ENCODE data around the gene ELF1.
"Not testable (repeated sequence)": the region's sequence is repeated elsewhere in the genome, so short reads cannot be mapped to it uniquely, and the experiment has no call there.

DNA sequence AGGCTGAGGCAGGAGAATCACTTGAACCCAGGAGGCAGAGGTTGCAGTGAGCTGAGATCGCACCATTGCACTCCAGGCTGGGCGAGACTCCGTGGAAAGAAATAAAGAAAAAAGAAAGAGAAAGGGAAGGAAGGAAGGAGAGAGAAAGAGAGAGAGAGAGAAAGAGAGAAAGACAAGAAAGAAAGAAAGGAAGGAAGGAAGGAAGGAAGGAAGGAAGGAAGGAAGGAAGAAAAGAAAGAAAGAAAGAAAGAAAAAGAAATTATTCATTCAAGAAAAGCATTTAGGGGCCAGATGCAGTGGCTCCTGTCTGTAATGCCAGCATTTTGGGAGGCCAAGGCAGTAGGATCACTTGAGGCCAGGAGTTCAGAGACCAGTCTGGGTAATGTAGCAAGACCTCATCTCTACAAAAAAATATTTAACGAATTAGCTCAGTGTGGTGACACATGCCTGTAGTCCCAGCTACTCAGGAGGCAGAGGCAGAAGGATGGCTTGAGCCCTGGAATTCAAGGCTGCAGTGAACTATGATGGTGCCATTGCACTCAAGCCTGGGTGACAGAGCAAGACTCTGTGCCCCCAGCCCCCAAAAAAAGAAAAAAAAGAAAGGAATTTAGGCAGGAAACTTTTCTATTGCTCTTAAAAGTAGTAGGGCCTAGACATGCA, 109.4 kb downstream of the ELF1 start:
- TF ChIP-seq RFX5 (IDR thresholded peaks at IDR 0.05; ENCODE audit: low read depth, low read length); RAD21 (IDR thresholded peaks at IDR 0.05; ENCODE audit: low read length); POLR2A (IDR thresholded peaks at IDR 0.05; ENCODE audit: low read depth, low read length); BHLHE40 (IDR thresholded peaks at IDR 0.05; ENCODE audit: low read depth, low read length); RCOR1 (IDR thresholded peaks at IDR 0.05; ENCODE audit: insufficient replicate concordance, low read length); CHD1 (IDR thresholded peaks at IDR 0.05; ENCODE audit: low read depth, low read length); MAZ (IDR thresholded peaks at IDR 0.05; ENCODE audit: borderline replicate concordance, low read depth, low read length); MXI1 (IDR thresholded peaks at IDR 0.05; ENCODE audit: borderline replicate concordance, low read depth, low read length); FOS (IDR thresholded peaks at IDR 0.05; ENCODE audit: low read depth, low read length); MAFK (IDR thresholded peaks at IDR 0.05; ENCODE audit: low read depth, low read length); CEBPB (IDR thresholded peaks at IDR 0.05; ENCODE audit: low read depth, low read length): not testable (repeated sequence)
- TF ChIP-seq, protein P1, sequence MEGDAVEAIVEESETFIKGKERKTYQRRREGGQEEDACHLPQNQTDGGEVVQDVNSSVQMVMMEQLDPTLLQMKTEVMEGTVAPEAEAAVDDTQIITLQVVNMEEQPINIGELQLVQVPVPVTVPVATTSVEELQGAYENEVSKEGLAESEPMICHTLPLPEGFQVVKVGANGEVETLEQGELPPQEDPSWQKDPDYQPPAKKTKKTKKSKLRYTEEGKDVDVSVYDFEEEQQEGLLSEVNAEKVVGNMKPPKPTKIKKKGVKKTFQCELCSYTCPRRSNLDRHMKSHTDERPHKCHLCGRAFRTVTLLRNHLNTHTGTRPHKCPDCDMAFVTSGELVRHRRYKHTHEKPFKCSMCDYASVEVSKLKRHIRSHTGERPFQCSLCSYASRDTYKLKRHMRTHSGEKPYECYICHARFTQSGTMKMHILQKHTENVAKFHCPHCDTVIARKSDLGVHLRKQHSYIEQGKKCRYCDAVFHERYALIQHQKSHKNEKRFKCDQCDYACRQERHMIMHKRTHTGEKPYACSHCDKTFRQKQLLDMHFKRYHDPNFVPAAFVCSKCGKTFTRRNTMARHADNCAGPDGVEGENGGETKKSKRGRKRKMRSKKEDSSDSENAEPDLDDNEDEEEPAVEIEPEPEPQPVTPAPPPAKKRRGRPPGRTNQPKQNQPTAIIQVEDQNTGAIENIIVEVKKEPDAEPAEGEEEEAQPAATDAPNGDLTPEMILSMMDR (conservative IDR thresholded peaks at IDR 0.05; ENCODE audit: low read depth, low read length), result not testable (repeated sequence)
